ENCODE results near the gene RACGAP1.

- TF ChIP-seq POLR2A (IDR thresholded peaks at IDR 0.05; ENCODE audit: low read length) (no peak), GATA1 (IDR thresholded peaks at IDR 0.05; ENCODE audit: low read depth, low read length) (no peak)
Observed at GRCh38 chr12:50057000-50057841, 31.9 kb upstream of the RACGAP1 start, which contains the start of gene ASIC1.
